Endothelial cell (in vitro differentiated cells): ENCODE results near the gene GARIN5A. TPM values are rescaled to one million over a fixed set of nuclear protein-coding genes. Genes with fewer than 3 reads are reported as not detected.

ENCODE experiments used
- DNase-seq: peaks from one replicate; pipeline ENCODE4 v3.0.0; 2021; ENCODE audit warnings: low spot score
- H3K27ac Mint-ChIP-seq: one replicate; pipeline ENCODE4 v1.8.0; 2021; ENCODE audit warnings: mixed read lengths, inconsistent platforms; ENCODE audit not compliant: unreplicated experiment
- H3K27me3 Mint-ChIP-seq: one replicate; pipeline ENCODE4 v1.8.0; 2021; ENCODE audit warnings: mild to moderate bottlenecking, moderate library complexity, mixed read lengths, inconsistent platforms; ENCODE audit not compliant: unreplicated experiment
- H3K36me3 Mint-ChIP-seq: one replicate; pipeline ENCODE4 v1.8.0; 2021; ENCODE audit warnings: mild to moderate bottlenecking, low read depth, mixed read lengths, inconsistent platforms; ENCODE audit not compliant: unreplicated experiment
- H3K4me1 Mint-ChIP-seq: one replicate; pipeline ENCODE4 v1.8.0; 2021; ENCODE audit warnings: mild to moderate bottlenecking, mixed read lengths, inconsistent platforms; ENCODE audit not compliant: unreplicated experiment
- H3K4me3 Mint-ChIP-seq: one replicate; pipeline ENCODE4 v1.8.0; 2021; ENCODE audit warnings: mild to moderate bottlenecking, mixed read lengths, inconsistent platforms; ENCODE audit not compliant: unreplicated experiment
- H3K9me3 Mint-ChIP-seq: one replicate; pipeline ENCODE4 v1.8.0; 2021; ENCODE audit warnings: mixed read lengths, inconsistent platforms; ENCODE audit not compliant: unreplicated experiment
- total RNA-seq: library from RNA; stranded (reverse); fragmentation: NEBNext Ultra II Directional; extraction: Animal tissue kit (Norgen Biotek cat#: 25700); gene quantifications from one replicate; pipeline ENCODE4 v1.2.1, GENCODE V29; 2021; ENCODE audit not compliant: unreplicated experiment
- TF ChIP-seq, protein P1 (sequence below): fragments of 200-600 bp; sonication (generic); IDR thresholded peaks from one replicate; pipeline ENCODE4 v1.5.0; 2021; ENCODE audit warnings: antibody characterized with exemption; ENCODE audit not compliant: unreplicated experiment

Gene GARIN5A
- total RNA-seq, 1 donor from 2014 or later = not detected

DNA sequence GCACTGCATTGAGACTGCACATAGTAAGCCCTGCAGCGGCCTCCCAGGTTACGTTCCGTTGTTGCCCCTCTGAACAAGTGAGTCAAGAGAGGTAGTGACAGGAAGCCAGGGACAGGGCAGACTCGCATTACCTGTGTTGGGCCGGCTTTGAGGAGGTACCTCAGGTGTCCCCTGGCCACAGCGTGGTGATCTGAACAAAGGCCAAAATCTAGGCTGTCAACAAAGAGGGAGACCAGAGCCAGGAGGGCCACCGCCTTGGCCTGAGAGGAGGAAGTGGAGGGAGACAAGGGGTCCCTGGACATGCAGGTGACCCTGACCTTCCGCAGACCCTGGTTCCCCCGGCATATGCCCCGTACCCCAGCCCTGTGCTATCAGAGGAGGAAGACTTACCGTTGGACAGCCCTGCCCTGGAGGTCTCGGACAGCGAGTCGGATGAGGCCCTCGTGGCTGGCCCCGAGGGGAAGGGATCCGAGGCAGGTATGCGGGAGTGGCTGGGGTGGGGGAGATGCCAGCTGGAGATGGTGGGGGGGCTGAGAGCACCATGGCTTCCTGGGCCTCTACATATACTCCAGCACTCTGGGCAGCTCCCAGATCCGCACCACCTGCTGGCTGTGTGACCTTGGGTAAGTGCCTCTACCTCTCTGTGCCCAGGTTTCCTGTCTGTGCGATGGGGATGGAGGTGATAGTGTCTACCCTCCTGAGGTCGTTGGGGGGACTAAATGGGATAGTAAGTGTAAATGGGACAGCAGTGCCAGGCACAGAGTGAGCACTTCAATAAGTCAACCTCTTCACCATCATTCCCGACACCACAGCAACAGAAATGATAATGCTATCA, 53.2 kb downstream of the GARIN5A start:
- H3K27ac Mint-ChIP-seq = peak overlapping the region; percentile 38
- TF ChIP-seq, protein P1, sequence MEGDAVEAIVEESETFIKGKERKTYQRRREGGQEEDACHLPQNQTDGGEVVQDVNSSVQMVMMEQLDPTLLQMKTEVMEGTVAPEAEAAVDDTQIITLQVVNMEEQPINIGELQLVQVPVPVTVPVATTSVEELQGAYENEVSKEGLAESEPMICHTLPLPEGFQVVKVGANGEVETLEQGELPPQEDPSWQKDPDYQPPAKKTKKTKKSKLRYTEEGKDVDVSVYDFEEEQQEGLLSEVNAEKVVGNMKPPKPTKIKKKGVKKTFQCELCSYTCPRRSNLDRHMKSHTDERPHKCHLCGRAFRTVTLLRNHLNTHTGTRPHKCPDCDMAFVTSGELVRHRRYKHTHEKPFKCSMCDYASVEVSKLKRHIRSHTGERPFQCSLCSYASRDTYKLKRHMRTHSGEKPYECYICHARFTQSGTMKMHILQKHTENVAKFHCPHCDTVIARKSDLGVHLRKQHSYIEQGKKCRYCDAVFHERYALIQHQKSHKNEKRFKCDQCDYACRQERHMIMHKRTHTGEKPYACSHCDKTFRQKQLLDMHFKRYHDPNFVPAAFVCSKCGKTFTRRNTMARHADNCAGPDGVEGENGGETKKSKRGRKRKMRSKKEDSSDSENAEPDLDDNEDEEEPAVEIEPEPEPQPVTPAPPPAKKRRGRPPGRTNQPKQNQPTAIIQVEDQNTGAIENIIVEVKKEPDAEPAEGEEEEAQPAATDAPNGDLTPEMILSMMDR = no peak
- DNase-seq = no peak
- H3K4me1 Mint-ChIP-seq = peaks cover 11% of the 10 kb centered on the region
- peaks cover 8% of the 10 kb centered on the region for H3K36me3 Mint-ChIP-seq
- no peaks in the 10 kb centered on the region for H3K9me3 Mint-ChIP-seq
- no peak overlapping the region for H3K4me3 Mint-ChIP-seq
- peaks cover 18% of the 10 kb centered on the region for H3K27me3 Mint-ChIP-seq

DNA sequence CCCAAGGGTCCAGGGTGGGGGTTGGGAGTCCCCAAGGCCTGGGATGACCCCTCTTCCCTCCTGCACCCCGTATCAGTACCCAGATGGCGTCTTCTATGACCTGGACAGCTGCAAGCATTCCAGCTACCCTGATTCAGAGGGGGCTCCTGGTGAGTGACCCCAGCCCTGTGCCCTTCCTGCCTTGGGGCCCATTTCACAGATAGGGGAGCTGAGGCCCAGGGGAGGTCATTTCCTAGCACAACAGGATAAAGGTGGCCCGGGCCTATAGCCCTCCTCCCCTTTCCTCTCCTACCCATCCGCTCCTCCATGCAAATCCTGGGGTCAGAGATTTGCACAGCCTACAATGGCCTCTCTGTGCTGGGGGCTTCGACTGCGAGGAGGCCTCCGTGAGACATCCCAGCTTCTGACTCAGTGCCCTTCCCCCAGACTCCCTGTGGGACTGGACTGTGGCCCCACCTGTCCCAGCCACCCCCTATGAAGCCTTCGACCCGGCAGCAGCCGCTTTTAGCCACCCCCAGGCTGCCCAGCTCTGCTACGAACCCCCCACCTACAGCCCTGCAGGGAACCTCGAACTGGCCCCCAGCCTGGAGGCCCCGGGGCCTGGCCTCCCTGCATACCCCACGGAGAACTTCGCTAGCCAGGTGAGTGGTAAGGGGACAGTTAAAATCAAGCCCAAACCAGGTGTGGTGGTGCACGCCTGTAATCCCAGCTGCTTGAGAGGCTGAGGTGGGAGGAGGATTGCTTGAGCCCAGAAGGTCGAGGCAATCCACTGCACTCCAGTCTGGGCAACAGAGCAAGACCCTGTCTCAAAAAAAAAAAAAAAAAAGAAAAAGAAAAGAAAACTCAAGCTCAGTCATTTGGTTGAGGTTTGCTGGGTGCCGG, 54.0 kb downstream of the GARIN5A start:
- no peak overlapping the region for H3K27ac Mint-ChIP-seq
- H3K36me3 Mint-ChIP-seq = peaks cover 8% of the 10 kb centered on the region
- H3K9me3 Mint-ChIP-seq = no peaks in the 10 kb centered on the region
- no peak overlapping the region for H3K4me3 Mint-ChIP-seq
- H3K4me1 Mint-ChIP-seq = peaks cover 11% of the 10 kb centered on the region
- H3K27me3 Mint-ChIP-seq = peaks cover 20% of the 10 kb centered on the region
- DNase-seq = no peak
- TF ChIP-seq, protein P1 = no peak

DNA sequence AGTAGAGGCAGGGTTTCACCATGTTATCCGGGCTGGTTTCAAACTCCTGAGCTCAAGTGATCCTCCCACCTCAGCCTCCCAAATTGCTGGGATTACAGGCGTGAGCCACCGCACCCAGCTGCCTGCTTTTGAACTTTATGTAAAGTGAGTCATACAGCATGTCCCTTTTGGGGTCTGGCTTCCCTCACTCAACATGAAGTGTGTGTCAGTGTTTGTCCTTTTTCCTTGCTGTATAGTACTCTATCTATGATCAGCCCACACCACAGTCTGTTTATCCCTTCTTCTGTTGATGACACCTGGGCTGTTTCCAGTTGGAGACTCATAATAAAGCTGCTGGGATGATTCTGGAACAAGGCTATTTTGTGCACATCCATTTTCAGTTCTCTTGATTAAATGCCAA, 55.8 kb downstream of the GARIN5A start:
- Mint-ChIP-seq H3K4me3 (no peak overlapping the region), H3K9me3 (no peaks in the 10 kb centered on the region), H3K27me3 (peaks cover 20% of the 10 kb centered on the region), H3K27ac (no peak overlapping the region), H3K4me1 (peaks cover 11% of the 10 kb centered on the region), H3K36me3 (peaks cover 8% of the 10 kb centered on the region)
- TF ChIP-seq, protein P1 = no peak
- DNase-seq = no peak

DNA sequence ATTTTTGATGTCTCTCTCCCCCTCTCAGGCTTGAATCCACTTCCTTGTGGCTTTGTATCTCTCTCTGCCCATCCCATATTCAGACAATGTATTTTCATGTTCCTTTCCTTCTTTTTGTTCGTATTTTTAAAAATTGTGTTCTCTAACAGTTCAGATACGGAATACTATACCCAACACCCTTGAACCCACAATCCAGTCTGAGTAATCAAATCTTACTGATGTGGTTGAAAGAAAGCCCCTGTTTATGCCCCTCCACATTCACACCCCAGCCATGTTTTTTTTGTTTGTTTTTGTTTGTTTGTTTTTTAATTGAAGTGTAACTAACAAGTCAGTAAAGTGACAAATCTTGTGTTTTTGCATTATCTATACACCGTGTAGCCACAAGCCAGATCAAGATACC, 56.5 kb downstream of the GARIN5A start:
- DNase-seq = no peak
- TF ChIP-seq, protein P1 = no peak
- H3K36me3 Mint-ChIP-seq = peaks cover 8% of the 10 kb centered on the region
- no peak overlapping the region for H3K4me3 Mint-ChIP-seq
- peaks cover 11% of the 10 kb centered on the region for H3K4me1 Mint-ChIP-seq
- no peak overlapping the region for H3K27ac Mint-ChIP-seq
- H3K9me3 Mint-ChIP-seq = no peaks in the 10 kb centered on the region
- H3K27me3 Mint-ChIP-seq = peaks cover 18% of the 10 kb centered on the region
